Liver (tissue), 9 donors: ENCODE results near the gene PLCB4. TPM values are rescaled to one million over a fixed set of nuclear protein-coding genes. Genes with fewer than 3 reads are reported as not detected.

Source experiments
- DNase-seq: peaks from one replicate; pipeline ENCODE4 v3.0.0-alpha.2; 2017; ENCODE audit warnings: low spot score
- H3K27ac ChIP-seq, 2 donors: one replicate each; pipeline ENCODE4 v1.7.0; 2013; ENCODE audit warnings: inconsistent platforms in 2 of 2, low read length in 2 of 2, control low read depth in 1 of 2, low read depth in 1 of 2, mild to moderate bottlenecking in 1 of 2
- H3K27me3 ChIP-seq, 4 donors: one replicate each; pipeline versions ENCODE4 v1.6.1 to v1.7.0; 2013; ENCODE audit warnings: low read length in 3 of 4, inconsistent platforms in 1 of 4, mild to moderate bottlenecking in 1 of 4, moderate library complexity in 1 of 4; ENCODE audit not compliant: control insufficient read depth in 4 of 4, insufficient read depth in 4 of 4
- H3K36me3 ChIP-seq, 4 donors: one replicate each; pipeline versions ENCODE4 v1.6.1 to v1.7.0; 2013; ENCODE audit warnings: low read length in 3 of 4, mild to moderate bottlenecking in 3 of 4, low read depth in 1 of 4, moderate library complexity in 1 of 4; ENCODE audit not compliant: control insufficient read depth in 4 of 4, insufficient read depth in 3 of 4
- H3K4me1 ChIP-seq, 4 donors: one replicate each; pipeline versions ENCODE4 v1.6.1 to v1.7.0; 2013; ENCODE audit warnings: low read length in 3 of 4, mild to moderate bottlenecking in 3 of 4, moderate library complexity in 1 of 4; ENCODE audit not compliant: control insufficient read depth in 4 of 4, insufficient read depth in 4 of 4
- H3K4me3 ChIP-seq, 3 donors: one replicate each; pipeline versions ENCODE4 v1.6.1 to v1.7.0; 2013; ENCODE audit warnings: low read length in 3 of 3, control low read depth in 1 of 3, low read depth in 1 of 3, mild to moderate bottlenecking in 1 of 3
- H3K9ac ChIP-seq, 2 donors: one replicate each; pipeline ENCODE4 v1.7.0; 2013; ENCODE audit warnings: low read length in 2 of 2, mild to moderate bottlenecking in 2 of 2, moderate library complexity in 2 of 2, control low read depth in 1 of 2, low read depth in 1 of 2
- H3K9me3 ChIP-seq, 4 donors: one replicate each; pipeline versions ENCODE4 v1.6.1 to v1.7.0; 2013; ENCODE audit warnings: low read length in 3 of 4; ENCODE audit not compliant: control insufficient read depth in 4 of 4
- ATF3 ChIP-seq: IDR thresholded peaks from 2 replicates; pipeline ENCODE4 v1.6.1; 2016; ENCODE audit warnings: antibody characterized with exemption
- CTCF ChIP-seq: fragments of 150-350 bp; IDR thresholded peaks from 2 replicates; pipeline ENCODE4 v1.5.1; 2017; ENCODE audit warnings: improper control_type of control experiment, low read depth, low read length; ENCODE audit not compliant: missing input control
- FOXA1 ChIP-seq: IDR thresholded peaks from 2 replicates; pipeline ENCODE4 v1.6.1; 2016; ENCODE audit warnings: antibody characterized with exemption
- FOXA2 ChIP-seq: IDR thresholded peaks from 2 replicates; pipeline ENCODE4 v1.6.1; 2016; ENCODE audit warnings: antibody characterized with exemption
- GABPA ChIP-seq, 2 donors: IDR thresholded peaks in 1 of 2; conservative IDR thresholded peaks in 1 of 2; 2 replicates each; pipeline ENCODE4 v1.6.1; 2016; ENCODE audit warnings: antibody characterized with exemption in 2 of 2, mild to moderate bottlenecking in 1 of 2, moderate library complexity in 1 of 2
- HNF4A ChIP-seq, 2 donors: conservative IDR thresholded peaks; 2 replicates each; pipeline ENCODE4 v1.6.1; 2016; ENCODE audit warnings: antibody characterized with exemption in 2 of 2, mild to moderate bottlenecking in 2 of 2
- HNF4G ChIP-seq: IDR thresholded peaks from 2 replicates; pipeline ENCODE4 v1.6.1; 2016; ENCODE audit warnings: antibody characterized with exemption
- JUND ChIP-seq, 2 donors: IDR thresholded peaks; 2 replicates each; pipeline ENCODE4 v1.6.1; 2016; ENCODE audit warnings: antibody characterized with exemption in 2 of 2
- MAX ChIP-seq: IDR thresholded peaks from 2 replicates; pipeline ENCODE4 v1.6.1; 2016; ENCODE audit warnings: antibody characterized with exemption
- NR2F2 ChIP-seq: IDR thresholded peaks from 2 replicates; pipeline ENCODE4 v1.6.1; 2016; ENCODE audit warnings: antibody characterized with exemption
- RAD21 ChIP-seq, 2 donors: IDR thresholded peaks; 2 replicates each; pipeline ENCODE4 v1.6.1; 2016; ENCODE audit warnings: antibody characterized with exemption in 2 of 2, mild to moderate bottlenecking in 2 of 2
- RXRA ChIP-seq, 2 donors: IDR thresholded peaks; 2 replicates each; pipeline ENCODE4 v1.6.1; 2017 to 2018; ENCODE audit warnings: antibody characterized with exemption in 2 of 2, mild to moderate bottlenecking in 1 of 2
- SP1 ChIP-seq: IDR thresholded peaks from 2 replicates; pipeline ENCODE4 v1.6.1; 2018; ENCODE audit warnings: antibody characterized with exemption, mild to moderate bottlenecking
- TAF1 ChIP-seq: conservative IDR thresholded peaks from 2 replicates; pipeline ENCODE4 v1.6.1; 2016; ENCODE audit warnings: antibody characterized with exemption, mild to moderate bottlenecking
- YY1 ChIP-seq: IDR thresholded peaks from 2 replicates; pipeline ENCODE4 v1.6.1; 2016; ENCODE audit warnings: antibody characterized with exemption, mild to moderate bottlenecking
- WGBS: extraction: QIAGEN DNeasy Blood & Tissue Kit; methylation state at CpG from one replicate; pipeline ENCODE4 v1.1.7; 2013; 5-methylcytosine and 5-hydroxymethylcytosine counted together
- polyA plus RNA-seq, 2 donors: library from polyadenylated mRNA; stranded (reverse) in 1 of 2; unstranded in 1 of 2; fragments of 200-250 nt in 1 of 2; fragments of >200 nt in 1 of 2; fragmentation: Nextera tagmentation in 1 of 2; extraction: Ambion mirVana in 1 of 2; gene quantifications; one replicate each; pipeline versions ENCODE4 v1.2.1 to v1.2.3, GENCODE V29; 2013 to 2015
- total RNA-seq, 2 donors: library from RNA; depleted of rRNA; stranded (reverse); fragments of >200 nt; gene quantifications; one replicate each; pipeline ENCODE4 v1.2.3, GENCODE V29; 2014
- TF ChIP-seq, protein P1 (sequence below): IDR thresholded peaks from 2 replicates; pipeline ENCODE4 v1.6.1; 2016; ENCODE audit warnings: antibody characterized with exemption, mild to moderate bottlenecking
- TF ChIP-seq, protein P2 (sequence below): IDR thresholded peaks from 2 replicates; pipeline ENCODE4 v1.6.1; 2016; ENCODE audit warnings: antibody characterized with exemption
- donor health status: healthy.
- donor health status: healthy.
- donor health status: healthy.
- donor health status: healthy.
- donor health status: healthy.

Gene PLCB4
- total and polyA plus RNA-seq, 4 donors = 0.14 to 0.67 (median 0.30) TPM

DNA sequence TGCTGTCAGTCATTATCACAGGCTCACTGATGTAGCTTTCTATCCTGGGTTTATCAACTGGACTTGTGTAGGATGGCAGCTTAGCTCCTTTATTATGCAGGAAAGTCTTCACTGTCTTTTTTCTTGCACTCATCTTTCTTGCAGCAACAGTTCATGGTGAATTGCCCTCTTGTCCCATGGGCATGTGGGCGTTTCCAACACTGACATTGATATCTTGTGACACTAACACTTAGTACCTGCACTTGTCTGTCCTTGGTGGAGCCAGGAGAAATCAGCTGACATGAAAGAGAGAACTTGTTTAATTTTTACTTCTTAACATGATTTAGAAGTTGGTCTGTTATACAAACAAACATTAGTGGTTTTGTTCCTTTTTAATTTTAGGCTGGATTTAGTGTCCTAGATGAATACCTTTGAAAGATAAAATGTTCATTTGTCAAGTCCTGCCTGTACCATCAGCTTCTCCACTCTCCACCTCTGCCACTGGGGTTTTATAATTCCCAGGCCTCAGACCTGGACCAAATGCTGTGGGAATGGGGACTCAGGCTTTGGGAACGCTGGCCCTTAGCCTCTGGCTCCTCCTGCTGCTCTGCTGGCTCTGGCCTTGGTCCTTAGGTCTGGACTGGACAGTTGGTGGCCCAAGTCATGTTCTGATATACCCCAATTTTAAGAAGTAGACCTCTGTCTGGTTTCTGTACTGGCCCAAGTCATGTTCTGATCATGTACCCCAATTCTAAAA, 284.5 kb downstream of the PLCB4 start:
- DNase-seq = no peak
- TF ChIP-seq NR2F2 (no peak), CTCF (no peak), TAF1 (no peak), MAX (no peak), SP1 (no peak), GABPA (IDR thresholded peaks at IDR 0.05 in 1 of 2, conservative IDR thresholded peaks at IDR 0.05 in 1 of 2) (no peak), RAD21 (IDR thresholded peaks at IDR 0.05) (no peak), HNF4G (no peak), RXRA (IDR thresholded peaks at IDR 0.05) (no peak), FOXA1 (no peak), YY1 (no peak), HNF4A (conservative IDR thresholded peaks at IDR 0.05) (no peak)
- TF ChIP-seq, protein P1, sequence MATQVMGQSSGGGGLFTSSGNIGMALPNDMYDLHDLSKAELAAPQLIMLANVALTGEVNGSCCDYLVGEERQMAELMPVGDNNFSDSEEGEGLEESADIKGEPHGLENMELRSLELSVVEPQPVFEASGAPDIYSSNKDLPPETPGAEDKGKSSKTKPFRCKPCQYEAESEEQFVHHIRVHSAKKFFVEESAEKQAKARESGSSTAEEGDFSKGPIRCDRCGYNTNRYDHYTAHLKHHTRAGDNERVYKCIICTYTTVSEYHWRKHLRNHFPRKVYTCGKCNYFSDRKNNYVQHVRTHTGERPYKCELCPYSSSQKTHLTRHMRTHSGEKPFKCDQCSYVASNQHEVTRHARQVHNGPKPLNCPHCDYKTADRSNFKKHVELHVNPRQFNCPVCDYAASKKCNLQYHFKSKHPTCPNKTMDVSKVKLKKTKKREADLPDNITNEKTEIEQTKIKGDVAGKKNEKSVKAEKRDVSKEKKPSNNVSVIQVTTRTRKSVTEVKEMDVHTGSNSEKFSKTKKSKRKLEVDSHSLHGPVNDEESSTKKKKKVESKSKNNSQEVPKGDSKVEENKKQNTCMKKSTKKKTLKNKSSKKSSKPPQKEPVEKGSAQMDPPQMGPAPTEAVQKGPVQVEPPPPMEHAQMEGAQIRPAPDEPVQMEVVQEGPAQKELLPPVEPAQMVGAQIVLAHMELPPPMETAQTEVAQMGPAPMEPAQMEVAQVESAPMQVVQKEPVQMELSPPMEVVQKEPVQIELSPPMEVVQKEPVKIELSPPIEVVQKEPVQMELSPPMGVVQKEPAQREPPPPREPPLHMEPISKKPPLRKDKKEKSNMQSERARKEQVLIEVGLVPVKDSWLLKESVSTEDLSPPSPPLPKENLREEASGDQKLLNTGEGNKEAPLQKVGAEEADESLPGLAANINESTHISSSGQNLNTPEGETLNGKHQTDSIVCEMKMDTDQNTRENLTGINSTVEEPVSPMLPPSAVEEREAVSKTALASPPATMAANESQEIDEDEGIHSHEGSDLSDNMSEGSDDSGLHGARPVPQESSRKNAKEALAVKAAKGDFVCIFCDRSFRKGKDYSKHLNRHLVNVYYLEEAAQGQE = no peak
- TF ChIP-seq, protein P2, sequence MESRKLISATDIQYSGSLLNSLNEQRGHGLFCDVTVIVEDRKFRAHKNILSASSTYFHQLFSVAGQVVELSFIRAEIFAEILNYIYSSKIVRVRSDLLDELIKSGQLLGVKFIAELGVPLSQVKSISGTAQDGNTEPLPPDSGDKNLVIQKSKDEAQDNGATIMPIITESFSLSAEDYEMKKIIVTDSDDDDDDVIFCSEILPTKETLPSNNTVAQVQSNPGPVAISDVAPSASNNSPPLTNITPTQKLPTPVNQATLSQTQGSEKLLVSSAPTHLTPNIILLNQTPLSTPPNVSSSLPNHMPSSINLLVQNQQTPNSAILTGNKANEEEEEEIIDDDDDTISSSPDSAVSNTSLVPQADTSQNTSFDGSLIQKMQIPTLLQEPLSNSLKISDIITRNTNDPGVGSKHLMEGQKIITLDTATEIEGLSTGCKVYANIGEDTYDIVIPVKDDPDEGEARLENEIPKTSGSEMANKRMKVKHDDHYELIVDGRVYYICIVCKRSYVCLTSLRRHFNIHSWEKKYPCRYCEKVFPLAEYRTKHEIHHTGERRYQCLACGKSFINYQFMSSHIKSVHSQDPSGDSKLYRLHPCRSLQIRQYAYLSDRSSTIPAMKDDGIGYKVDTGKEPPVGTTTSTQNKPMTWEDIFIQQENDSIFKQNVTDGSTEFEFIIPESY = no peak
- Histone ChIP-seq H3K27me3 (no peaks in the 10 kb centered on the region), H3K4me1 (no peaks in the 10 kb centered on the region), H3K27ac (no peak overlapping the region), H3K36me3 (no peaks in the 10 kb centered on the region), H3K9me3 (no peaks in the 10 kb centered on the region), H3K9ac (no peak overlapping the region), H3K4me3 (no peak overlapping the region)
- WGBS = 76% methylated on average over 2 of the region's 2 CpGs

- 87% methylated on average over 1 of the region's 1 CpG for WGBS
- H3K9ac ChIP-seq = no peak overlapping the region
- H3K36me3 ChIP-seq = no peaks in the 10 kb centered on the region
- H3K27ac ChIP-seq = no peak overlapping the region
- H3K4me3 ChIP-seq = no peak overlapping the region
- H3K9me3 ChIP-seq = no peaks in the 10 kb centered on the region
- no peak for TF ChIP-seq TAF1
- TF ChIP-seq JUND (IDR thresholded peaks at IDR 0.05) = no peak
- no peak for TF ChIP-seq FOXA2
- TF ChIP-seq YY1 = no peak
- TF ChIP-seq ATF3 = no peak
- no peak for TF ChIP-seq RAD21 (IDR thresholded peaks at IDR 0.05)
- TF ChIP-seq RXRA (IDR thresholded peaks at IDR 0.05) = no peak
- no peaks in the 10 kb centered on the region for H3K4me1 ChIP-seq
- no peaks in the 10 kb centered on the region for H3K27me3 ChIP-seq
- no peak for DNase-seq
These were observed 285.0 kb downstream of the PLCB4 start for GRCh38 chr20:9353916-9354276.
